ENCODE measurements around the gene WDR64.

Gene WDR64

DNA sequence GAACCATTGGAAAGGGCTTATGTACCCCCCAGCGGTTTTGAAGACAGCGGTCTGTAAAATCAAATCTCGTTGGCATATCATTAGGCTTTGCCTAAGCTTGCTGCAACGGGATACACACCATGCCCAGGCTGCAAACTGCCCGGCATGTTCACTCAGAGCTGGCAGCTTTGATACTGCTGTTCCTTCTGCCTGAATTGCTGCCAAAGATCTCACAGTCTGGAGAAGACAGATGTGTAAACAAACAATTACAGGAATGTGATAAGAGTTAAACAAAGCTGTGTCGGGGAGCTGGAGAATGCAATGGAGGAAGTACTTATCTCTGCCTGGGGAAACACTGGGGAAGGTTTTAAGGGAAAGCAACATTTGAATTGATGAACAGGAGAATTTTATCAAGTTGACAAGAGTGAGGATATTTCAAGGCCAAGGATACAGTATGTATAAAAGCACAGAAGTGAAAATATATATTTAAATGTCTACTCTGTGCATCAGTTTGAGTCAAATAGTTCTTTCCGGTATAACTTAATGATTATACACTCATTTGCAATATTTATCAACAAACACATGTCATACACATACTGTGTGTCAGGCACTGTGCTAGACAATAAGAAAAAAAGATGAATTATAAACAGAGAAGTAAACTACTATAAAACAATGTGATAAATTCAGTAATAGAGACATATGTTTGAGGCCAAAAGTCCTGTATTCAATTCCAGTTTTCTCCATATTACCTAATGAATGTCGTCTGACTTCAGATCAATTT lies 41.8 kb upstream of the WDR64 start:
- no peak overlapping the region for H3K4me3 ChIP-seq (ENCODE audit: low read depth, low read length)
- peak; percentile 61 for DNase-seq (ENCODE audit: low read depth)
- TF ChIP-seq CTCF (conservative IDR thresholded peaks at IDR 0.05; ENCODE audit: low read depth, low read length), result no peak

- H3K4me3 ChIP-seq (ENCODE audit: low read depth, low read length), result no peak overlapping the region
- peak; percentile 57 for TF ChIP-seq CTCF (conservative IDR thresholded peaks at IDR 0.05; ENCODE audit: low read depth, low read length)
- peak; percentile 83 for DNase-seq (ENCODE audit: low read depth)
These were observed 41.0 kb upstream of the WDR64 start for GRCh38 chr1:241611063-241611462.

DNA sequence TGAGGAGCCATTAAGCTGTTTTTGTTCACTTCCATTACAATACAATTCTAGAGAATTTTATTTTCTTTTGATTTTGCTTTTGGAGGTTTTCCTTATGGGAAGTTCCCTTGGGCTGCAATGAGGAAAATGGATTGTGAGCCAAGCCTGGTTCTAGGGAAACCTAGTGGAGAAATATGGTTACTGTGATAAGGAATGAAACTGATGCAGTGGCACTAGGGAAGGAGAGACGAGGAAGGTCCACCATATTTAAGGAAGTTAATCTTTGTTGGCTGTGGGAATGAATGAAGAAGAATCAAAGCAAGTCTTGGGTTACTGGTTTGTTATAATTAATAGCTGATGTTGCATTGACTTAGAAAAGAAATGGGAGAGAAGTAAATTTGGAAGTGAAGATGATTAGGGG lies 40.3 kb upstream of the WDR64 start:
- no peak for DNase-seq (ENCODE audit: low read depth)
- TF ChIP-seq CTCF (conservative IDR thresholded peaks at IDR 0.05; ENCODE audit: low read depth, low read length), result peak; percentile 3
- H3K4me3 ChIP-seq (ENCODE audit: low read depth, low read length), result no peak overlapping the region

- TF ChIP-seq CTCF (conservative IDR thresholded peaks at IDR 0.05; ENCODE audit: low read depth, low read length), result no peak
- peak; percentile 96 for DNase-seq (ENCODE audit: low read depth)
- H3K4me3 ChIP-seq (ENCODE audit: low read depth, low read length), result no peak overlapping the region
These were observed 39.3 kb upstream of the WDR64 start for GRCh38 chr1:241612533-241613477.

- no peak for TF ChIP-seq CTCF (conservative IDR thresholded peaks at IDR 0.05; ENCODE audit: low read depth, low read length)
- peak; percentile 43 for DNase-seq (ENCODE audit: low read depth)
- H3K4me3 ChIP-seq (ENCODE audit: low read depth, low read length), result no peak overlapping the region
These were observed 37.9 kb upstream of the WDR64 start for GRCh38 chr1:241614144-241614543.

GRCh38 chr1:241614572-241614971 lies 37.5 kb upstream of the WDR64 start:
- no peak for DNase-seq (ENCODE audit: low read depth)
- TF ChIP-seq CTCF (conservative IDR thresholded peaks at IDR 0.05; ENCODE audit: low read depth, low read length), result no peak
- H3K4me3 ChIP-seq (ENCODE audit: low read depth, low read length), result no peak overlapping the region
